GM18909 (cell line): ENCODE results near the gene SORBS2.

Experiments used
- ATAC-seq: cut with Tn5 transposase; IDR thresholded peaks from one replicate; pipeline ENCODE4 v1.9.1; 2021; ENCODE audit warnings: mild to moderate bottlenecking; ENCODE audit not compliant: unreplicated experiment, poor library complexity

SORBS2 gene

GRCh38 chr4:185541251-185541727, 270.7 kb downstream of the SORBS2 start:
- ATAC-seq, result no peak

- ATAC-seq, result no peak
Observed at GRCh38 chr4:185540487-185541120, 271.4 kb downstream of the SORBS2 start.

- ATAC-seq, result no peak
Observed at GRCh38 chr4:185540040-185540439, 272.0 kb downstream of the SORBS2 start.

GRCh38 chr4:185538806-185539205, 273.2 kb downstream of the SORBS2 start:
- no peak for ATAC-seq

- ATAC-seq, result no peak
Observed at GRCh38 chr4:185536411-185536709, 275.6 kb downstream of the SORBS2 start.

- no peak for ATAC-seq
Observed at GRCh38 chr4:185535612-185536410, 276.2 kb downstream of the SORBS2 start.
